ENCODE data around the gene HNRNPH2.

DNA sequence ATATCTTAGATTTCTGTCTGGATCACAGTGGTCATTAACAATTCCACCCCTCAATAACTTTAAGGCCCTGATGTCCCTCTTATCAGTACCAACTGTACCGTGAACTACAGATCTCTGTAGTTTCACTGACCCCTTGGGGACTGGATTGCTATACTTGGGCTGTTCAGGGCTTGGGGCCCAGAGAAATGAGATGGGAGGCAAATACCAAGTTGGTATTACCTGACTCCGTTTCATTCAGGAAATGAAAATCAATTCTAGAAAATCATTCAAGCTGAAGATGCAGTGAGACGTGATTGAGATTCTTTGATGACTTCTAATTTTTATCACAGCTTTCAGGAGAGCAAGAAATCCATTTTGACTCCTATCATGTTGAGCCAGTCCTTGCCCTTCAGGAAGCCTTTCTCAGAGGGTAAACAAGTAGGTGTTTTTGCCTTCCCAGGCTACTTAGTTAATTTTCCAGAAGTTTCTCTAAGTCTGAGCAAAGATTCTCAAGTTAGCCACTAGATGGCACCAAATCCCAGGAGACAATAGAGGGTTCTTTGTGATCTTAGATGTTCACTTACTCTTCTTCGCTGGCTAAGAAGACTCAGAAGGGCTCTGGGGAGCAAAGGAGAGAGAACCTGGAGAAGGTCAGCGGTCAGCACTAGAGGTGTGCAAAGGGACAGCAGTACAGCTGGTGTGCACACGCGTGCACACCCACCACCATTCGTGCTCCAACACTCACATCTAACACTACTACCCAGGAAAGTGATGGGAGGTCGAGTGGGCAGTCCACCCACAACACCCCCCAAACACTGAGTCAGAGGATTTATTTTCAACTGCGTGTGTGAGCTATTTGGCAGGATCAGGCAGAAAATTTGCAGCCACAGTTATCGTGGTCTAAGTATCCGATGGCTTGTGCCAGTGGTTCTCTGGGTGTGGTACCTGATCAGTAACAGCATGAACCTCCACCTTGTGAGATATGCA is 7.4 kb downstream of the HNRNPH2 start:
- TF ChIP-seq, protein P1, sequence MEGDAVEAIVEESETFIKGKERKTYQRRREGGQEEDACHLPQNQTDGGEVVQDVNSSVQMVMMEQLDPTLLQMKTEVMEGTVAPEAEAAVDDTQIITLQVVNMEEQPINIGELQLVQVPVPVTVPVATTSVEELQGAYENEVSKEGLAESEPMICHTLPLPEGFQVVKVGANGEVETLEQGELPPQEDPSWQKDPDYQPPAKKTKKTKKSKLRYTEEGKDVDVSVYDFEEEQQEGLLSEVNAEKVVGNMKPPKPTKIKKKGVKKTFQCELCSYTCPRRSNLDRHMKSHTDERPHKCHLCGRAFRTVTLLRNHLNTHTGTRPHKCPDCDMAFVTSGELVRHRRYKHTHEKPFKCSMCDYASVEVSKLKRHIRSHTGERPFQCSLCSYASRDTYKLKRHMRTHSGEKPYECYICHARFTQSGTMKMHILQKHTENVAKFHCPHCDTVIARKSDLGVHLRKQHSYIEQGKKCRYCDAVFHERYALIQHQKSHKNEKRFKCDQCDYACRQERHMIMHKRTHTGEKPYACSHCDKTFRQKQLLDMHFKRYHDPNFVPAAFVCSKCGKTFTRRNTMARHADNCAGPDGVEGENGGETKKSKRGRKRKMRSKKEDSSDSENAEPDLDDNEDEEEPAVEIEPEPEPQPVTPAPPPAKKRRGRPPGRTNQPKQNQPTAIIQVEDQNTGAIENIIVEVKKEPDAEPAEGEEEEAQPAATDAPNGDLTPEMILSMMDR (IDR thresholded peaks at IDR 0.05) = peak; percentile 72 to 80 (median 73)
- TF ChIP-seq EP300 (IDR thresholded peaks at IDR 0.05) = no peak

Data from esophagus muscularis mucosa (tissue), 3 donors.